Esophagus squamous epithelium (tissue), 4 donors: ENCODE measurements around the gene CPNE4.

Experiments used
- POLR2A ChIP-seq, 4 donors: fragments of 450-650 bp; IDR thresholded peaks; one replicate each; pipeline ENCODE4 v1.6.1; 2017; ENCODE audit warnings: antibody characterized with exemption in 4 of 4, mild to moderate bottlenecking in 4 of 4, moderate library complexity in 3 of 4
- TF ChIP-seq, protein P1 (sequence below), 6 experiments: fragments of 450-650 bp in 4 of 6; fragments of 200-600 bp in 2 of 6; sonication (generic) in 2 of 6; IDR thresholded peaks; one replicate each; pipeline ENCODE4 v1.5.1; 2016 to 2019; ENCODE audit warnings: antibody characterized with exemption in 6 of 6, mild to moderate bottlenecking in 4 of 6, moderate library complexity in 4 of 6

DNA sequence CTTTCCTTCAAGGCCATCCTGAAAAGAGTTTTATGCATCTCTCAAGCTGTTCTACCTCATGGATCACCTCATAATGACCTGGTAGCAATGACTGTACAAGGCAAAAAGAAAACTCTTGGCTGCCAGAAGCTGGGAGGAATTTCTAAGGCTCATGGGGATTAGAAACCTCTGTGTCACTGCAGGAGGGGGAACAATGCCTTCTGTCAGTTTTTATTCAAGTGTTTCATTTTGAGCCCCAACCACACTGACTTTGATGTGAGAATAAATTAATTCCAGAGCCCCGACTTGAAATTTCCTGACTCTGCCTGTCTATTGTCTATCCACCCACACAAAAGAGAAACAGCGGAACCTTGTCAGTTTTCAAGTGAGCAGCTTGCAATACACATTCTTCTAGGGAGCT is 473.3 kb downstream of the CPNE4 start:
- TF ChIP-seq, protein P1, sequence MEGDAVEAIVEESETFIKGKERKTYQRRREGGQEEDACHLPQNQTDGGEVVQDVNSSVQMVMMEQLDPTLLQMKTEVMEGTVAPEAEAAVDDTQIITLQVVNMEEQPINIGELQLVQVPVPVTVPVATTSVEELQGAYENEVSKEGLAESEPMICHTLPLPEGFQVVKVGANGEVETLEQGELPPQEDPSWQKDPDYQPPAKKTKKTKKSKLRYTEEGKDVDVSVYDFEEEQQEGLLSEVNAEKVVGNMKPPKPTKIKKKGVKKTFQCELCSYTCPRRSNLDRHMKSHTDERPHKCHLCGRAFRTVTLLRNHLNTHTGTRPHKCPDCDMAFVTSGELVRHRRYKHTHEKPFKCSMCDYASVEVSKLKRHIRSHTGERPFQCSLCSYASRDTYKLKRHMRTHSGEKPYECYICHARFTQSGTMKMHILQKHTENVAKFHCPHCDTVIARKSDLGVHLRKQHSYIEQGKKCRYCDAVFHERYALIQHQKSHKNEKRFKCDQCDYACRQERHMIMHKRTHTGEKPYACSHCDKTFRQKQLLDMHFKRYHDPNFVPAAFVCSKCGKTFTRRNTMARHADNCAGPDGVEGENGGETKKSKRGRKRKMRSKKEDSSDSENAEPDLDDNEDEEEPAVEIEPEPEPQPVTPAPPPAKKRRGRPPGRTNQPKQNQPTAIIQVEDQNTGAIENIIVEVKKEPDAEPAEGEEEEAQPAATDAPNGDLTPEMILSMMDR (IDR thresholded peaks at IDR 0.05): no peak
- no peak for TF ChIP-seq POLR2A (IDR thresholded peaks at IDR 0.05)
